ENCODE measurements around the gene RHOG.

RHOG gene

DNA sequence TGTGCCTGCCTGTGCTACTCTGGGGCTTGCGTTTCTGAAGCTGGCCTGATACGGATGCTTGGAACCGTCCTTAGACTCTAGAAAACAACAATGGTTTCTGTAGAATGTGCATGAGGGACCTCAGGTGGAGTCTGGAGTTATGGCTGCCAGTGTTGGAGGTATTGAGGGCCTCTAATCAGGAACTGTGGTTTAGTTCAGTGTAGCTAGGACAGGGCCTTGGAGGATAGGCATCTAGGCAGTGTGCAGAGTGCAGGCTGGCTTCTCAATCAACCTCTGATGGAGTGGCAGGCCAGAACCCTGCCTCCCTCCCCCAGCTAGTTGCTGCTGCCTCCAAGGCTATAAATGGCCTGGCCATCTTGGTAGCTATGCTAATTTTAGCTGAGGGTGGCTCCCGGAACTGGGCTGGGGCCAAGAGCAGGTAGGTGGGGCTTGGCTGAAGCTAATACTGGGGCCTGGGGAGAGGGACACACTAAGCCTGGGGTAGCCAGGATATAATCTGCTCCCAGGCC lies 18.7 kb upstream of the RHOG start:
- no peak for DNase-seq (ENCODE audit: low read depth)
- H3K4me3 ChIP-seq (ENCODE audit: low read length) = no peak overlapping the region
- no peak for TF ChIP-seq CTCF (IDR thresholded peaks at IDR 0.05; ENCODE audit: insufficient read depth, low read depth, low read length, missing control alignments)

DNA sequence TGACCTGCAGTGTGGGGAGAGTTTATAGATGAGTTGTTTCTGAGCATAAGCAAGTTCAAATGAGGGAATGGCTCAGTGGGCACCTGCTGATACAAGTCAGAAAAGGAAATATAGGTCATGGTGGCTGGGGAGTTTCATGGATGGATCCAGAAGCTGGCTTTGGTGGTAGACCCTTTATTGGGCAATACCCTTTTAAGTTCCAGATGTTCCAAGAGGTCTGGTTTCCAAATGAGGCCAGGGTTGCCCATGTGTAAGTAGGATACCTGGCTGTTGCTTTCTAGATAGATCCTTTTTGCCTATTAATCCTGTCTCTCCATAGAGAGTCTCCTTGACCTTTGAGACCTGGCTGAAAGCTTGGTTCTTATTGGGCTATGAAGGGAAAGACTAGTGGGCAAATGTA lies 16.9 kb upstream of the RHOG start:
- H3K4me3 ChIP-seq (ENCODE audit: low read length) = peak overlapping the region; percentile 75
- no peak for DNase-seq (ENCODE audit: low read depth)
- TF ChIP-seq CTCF (IDR thresholded peaks at IDR 0.05; ENCODE audit: insufficient read depth, low read depth, low read length, missing control alignments) = no peak

GRCh38 chr11:3856856-3857553 lies 16.2 kb upstream of the RHOG start:
- peak overlapping the region; percentile 75 for H3K4me3 ChIP-seq (ENCODE audit: low read length)
- TF ChIP-seq CTCF (IDR thresholded peaks at IDR 0.05; ENCODE audit: insufficient read depth, low read depth, low read length, missing control alignments) = no peak
- no peak for DNase-seq (ENCODE audit: low read depth)

DNA sequence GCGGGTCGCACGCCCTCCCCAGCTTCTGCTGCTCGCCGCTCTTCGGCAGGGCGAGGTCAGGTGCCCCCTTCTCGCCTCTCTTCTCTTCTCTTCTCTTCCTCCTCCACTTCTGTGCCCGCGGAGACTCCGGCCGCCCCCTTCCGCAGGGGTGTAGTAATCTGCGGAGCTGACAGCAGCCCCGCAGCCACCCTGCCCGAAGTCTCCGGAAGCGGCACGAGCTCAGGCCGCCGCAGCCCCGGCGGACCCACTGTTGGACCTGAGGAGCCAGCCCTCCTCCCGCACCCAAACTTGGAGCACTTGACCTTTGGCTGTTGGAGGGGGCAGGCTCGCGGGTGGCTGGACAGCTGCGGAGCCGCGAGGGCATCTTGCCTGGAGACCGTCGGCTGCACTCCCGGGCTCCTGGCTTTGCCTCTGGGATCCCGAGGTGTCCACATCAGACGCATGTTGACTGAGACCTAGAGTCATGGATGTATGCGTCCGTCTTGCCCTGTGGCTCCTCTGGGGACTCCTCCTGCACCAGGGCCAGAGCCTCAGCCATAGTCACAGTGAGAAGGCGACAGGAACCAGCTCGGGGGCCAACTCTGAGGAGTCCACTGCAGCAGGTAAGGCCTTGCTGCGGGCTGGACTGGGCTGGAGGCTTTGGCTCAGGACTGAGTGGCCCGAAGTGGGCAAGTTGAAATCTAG lies 15.2 kb upstream of the RHOG start:
- no peak for DNase-seq (ENCODE audit: low read depth)
- no peak for TF ChIP-seq CTCF (IDR thresholded peaks at IDR 0.05; ENCODE audit: insufficient read depth, low read depth, low read length, missing control alignments)
- peak overlapping the region; percentile 75 for H3K4me3 ChIP-seq (ENCODE audit: low read length)

- peak; percentile 85 for TF ChIP-seq CTCF (IDR thresholded peaks at IDR 0.05; ENCODE audit: insufficient read depth, low read depth, low read length, missing control alignments)
- peak within 1 kb of the TSS; percentile 75 for H3K4me3 ChIP-seq (ENCODE audit: low read length)
- DNase-seq (ENCODE audit: low read depth) = peak; percentile 93
Measured at GRCh38 chr11:3854977-3855807, 14.4 kb upstream of the RHOG start, which contains the start of gene STIM1. Gene STIM1 (plus strand): TSS chr11:3855664. CDS start chr11:3856271, 607 bp downstream.

DNA sequence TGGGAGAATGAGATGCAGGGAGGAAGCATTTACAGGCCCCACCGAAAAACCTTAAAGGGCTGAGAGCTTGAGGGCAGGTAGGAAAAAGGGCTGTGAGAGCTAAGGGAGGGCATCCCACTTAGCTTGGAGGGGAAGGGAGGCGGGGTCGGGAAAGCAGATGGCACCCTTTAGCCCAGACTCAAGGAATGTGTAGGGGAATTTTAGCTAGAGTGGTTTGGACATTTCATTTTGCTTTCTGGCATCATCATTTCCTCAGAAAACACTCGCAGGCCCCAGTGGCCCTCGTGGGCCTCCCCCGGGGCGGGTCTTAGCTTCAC lies 13.9 kb upstream of the RHOG start:
- TF ChIP-seq CTCF (IDR thresholded peaks at IDR 0.05; ENCODE audit: insufficient read depth, low read depth, low read length, missing control alignments) = no peak
- no peak for DNase-seq (ENCODE audit: low read depth)

More for the DNA sequence above, 13.9 kb upstream of the RHOG start:
- H3K4me3 ChIP-seq (ENCODE audit: low read length) = peak overlapping the region; percentile 74
